ENCODE results near the gene HCFC1R1. TPM values are rescaled to one million over a fixed set of nuclear protein-coding genes. Genes with fewer than 3 reads are reported as not detected.

HCFC1R1 gene
- polyA plus RNA-seq, 10 donors = 68.2 to 157 (median 121) TPM

DNA sequence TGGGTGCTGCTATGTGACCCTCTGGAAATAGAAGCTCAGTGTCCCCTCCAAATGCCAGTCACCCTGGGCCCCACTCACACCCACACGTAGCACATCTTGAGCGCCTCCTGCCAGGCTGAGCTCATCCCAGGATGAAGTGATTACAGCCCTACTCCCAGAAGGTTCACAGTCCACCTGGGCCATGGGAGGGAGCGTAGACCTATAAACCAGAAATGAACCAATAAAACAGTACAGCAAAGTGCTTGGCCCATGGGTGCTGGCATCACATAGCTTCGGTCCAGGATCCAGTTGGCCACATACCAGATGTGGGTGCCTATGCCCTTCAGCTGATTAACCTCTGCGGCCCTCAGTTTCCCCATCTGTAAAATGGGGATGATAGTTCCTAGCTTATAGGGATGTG lies 15.2 kb upstream of the HCFC1R1 start:
- DNase-seq = no peak

DNA sequence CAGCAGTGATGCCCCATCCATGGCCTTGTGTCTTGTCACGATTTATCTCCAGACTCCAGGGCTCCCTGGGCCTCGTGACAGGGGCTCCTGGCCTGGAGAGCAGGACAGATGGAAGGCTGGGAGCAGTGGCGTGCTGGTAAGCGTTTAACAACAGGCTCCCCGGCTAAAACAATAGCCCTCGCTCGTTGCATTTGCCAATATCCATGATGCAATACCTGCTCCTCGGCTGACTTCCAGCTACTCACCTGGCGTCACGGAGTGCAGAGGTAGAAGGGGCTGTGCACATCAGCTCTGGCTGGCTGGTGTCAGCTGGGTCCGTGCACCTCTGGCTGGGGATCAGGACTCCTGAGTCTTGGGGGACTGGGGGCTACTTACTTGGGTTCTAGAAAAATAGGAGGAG lies 14.5 kb upstream of the HCFC1R1 start:
- DNase-seq = no peak

DNA sequence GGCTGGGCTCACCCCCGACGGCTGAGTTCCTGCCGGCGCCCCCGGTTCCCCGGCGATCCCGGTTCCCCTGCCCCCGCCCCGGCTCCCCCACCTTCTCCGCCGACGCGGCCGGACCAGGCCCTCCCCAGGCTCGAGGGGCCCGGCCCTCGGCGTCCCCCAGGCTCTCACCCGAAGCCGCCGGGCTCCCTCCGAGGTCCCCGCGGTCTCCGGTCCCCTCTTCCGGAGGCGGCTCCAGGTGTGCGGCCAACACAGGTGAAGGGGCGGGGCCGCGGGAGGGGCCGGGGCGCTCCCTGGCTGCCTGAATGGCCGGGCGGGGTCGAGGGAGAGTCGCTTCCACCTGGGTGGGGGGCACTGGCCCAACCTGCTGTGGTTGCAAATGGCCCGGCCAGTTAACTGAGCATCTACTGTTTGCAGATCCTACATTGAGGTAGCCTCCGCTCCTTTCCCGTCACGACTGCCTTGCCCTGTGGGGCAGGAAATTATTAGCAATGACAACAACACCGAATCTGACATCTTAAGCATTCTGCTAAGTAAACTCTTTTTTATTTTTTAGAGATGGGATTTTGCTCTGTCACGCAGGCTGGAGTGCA lies 13.1 kb upstream of the HCFC1R1 start, which contains the start of gene BICDL2:
BICDL2 (minus strand) TSS at position 219 of the 590 bp plus-strand sequence. CDS start 1,448 bp downstream, outside the sequence.
- DNase-seq = no peak

DNA sequence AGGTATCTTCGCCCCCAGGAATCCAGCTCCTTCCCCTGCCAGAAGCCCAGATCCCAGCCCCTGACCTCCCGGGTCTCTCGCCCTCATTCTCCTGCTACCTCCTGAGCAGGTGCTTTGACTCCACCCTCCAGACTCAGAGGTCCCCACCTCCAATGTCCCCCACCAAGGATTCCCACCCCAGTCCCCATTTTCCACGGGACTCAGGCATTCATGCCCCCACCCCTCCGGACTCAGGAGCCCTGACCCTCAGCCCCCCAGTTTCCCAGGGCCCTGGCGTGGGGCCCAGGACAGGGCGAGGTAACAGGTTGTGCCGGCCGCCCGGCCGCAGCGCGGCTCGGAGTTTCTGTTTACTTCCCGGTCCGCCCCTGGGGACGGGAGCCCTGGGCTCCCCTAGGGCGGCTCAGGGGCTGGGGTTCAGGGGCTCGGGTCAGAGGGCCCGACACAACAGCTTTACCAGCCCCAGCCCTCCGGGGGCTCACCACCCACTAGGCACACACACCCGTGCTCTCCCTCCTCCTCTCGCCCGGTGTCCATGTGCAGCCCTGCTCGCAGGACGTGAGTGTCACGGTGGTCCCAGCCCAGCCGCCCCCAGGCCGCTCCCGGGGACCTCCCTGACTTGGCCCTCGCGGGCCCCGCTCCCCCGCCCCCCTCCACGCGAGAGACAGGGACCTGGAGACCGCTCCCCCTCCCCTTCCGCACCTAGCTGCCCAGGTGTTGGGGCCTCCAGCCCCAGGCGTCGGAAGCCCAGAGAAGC lies 12.4 kb upstream of the HCFC1R1 start:
- DNase-seq = peak in 1 of 3 donors; percentile 15

DNA sequence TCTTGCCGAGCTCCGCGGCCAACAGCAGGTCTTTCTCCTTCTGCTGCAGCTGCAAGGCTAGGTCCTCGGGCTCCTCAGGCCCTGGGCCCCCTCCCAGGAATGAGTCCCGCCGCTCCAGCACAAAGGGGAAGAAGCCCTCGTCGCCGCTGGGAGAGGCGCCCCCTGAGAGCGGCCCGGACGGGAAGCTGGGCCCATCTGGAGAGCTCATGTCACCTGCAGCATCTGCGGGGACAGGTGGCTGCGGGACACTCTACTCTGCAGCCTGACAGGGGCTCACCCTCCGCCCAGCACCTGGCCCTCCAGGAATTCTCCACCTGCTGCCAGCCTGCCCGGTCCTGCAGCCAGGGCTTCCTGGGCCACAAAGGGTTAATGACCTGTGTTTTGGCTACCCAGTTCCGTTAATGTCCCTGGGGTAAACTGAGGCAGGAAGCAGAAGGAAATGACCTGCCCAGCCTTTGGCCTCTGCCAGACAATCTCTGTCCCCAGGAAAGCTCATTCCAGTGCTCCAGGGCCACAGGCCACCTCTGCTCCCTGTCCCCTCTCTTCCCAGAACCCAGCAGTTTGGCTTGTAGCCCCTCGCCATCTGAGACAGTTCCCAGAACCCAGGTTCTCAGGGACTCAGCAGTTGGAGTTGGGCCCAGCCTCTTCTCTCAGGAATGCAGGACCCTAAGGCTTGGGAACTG lies 11.7 kb upstream of the HCFC1R1 start:
- DNase-seq = peak in 1 of 3 donors; percentile 8

DNA sequence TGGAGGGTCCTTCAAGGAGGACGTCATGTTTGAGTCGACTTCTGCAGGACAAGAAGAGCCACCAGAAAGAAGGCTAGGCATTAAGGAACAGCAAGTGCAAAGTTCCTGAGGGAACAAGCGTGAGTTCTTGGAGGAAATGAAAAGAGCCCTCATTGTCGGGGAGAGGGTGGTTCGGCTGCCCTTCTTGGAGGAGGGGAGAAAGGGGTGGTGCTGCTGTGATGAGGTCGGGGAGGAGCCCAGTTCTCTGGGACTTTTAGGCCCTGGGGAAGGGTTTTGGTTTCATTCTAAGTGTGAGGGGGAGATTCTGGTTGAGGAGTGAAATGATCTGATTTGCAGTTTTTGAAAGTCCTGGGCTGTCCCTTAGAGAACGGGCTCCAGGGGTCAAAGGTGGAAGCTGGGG lies 8.9 kb upstream of the HCFC1R1 start:
- DNase-seq = no peak

DNA sequence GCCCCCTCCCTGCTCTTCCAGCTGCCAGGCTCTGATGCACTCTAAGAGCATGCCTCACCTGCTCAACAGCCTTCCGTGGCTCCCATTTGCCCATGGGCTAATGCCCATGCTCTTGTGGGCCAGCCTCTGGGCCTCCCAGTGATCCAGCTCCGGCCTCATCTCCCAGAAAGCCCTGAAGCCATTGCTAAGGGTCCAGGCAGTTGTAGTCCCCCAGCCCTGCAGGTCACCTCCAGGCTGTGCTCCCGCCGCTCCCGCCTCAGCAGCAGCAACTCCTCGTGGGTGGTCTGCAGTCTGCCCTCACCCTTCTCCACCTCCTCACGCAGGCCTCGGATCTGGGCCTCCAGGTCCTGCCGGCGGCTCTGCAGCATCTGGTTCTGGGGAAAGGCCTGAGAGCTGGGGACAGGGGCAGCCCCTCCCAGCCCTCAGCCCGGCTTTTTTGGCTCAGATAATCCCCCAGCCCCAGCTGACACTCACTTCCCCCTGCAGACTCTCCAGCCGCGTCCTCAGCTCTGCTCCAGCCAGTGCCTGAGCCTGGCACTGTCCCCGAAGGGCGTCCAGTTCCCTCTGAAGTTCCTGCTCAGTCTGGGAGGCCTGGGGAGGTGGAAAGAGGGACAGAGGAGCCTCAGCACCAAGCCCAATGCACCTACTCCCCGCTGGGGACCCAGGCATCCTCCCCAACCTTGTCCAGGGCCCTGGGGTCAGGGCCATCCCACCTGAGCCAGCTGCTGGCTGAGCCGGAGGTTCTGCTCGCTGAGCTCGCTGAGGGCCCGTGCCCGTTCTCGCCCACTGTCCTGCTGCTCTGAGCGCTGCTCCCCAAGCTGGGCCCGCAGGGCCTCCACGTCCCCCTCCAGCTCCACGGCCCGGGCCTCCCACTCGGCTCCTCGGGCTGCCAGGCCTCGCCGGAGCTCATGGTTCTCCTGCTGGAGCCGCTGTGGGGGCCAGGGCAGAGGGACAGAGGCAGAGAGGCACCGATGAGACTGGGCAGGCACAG lies 6.8 kb upstream of the HCFC1R1 start:
- DNase-seq = no peak

DNA sequence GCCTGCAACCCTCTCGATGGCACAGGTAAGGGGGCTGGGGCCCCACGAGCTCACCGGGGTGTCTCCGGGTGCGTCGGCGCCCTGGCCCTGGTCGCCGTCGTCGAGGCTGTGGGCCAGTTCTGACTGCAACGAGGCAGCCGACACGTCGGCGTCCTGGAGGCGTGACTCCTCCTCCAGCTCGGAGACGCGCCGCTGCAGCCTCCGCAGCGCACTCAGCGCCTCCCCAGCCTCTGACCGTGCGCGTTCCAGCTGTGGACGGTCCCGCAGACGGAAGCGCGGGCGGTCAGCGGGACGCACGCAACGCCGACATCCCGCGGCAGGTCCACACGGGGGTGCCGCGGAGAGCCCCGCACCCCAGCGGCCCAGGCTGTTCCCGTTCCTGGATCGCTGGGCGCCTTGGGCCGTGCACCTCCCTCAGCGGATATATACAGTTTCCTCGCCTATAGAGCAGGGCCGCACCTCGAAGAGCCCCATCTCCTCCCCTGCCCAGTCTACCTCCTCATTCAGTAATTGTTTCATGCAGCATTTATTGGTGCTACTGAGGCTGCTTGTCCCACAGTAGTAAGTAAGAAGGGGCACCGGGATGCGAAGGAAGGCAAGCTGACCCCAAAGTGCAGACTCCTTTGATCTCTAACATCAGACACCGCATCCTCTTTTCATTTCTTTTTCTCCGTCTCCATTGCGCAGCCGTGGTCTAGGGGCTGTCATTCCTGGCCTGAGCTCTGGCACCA lies 5.9 kb upstream of the HCFC1R1 start:
- peak in 2 of 3 donors; percentile 36 to 66 for DNase-seq

DNA sequence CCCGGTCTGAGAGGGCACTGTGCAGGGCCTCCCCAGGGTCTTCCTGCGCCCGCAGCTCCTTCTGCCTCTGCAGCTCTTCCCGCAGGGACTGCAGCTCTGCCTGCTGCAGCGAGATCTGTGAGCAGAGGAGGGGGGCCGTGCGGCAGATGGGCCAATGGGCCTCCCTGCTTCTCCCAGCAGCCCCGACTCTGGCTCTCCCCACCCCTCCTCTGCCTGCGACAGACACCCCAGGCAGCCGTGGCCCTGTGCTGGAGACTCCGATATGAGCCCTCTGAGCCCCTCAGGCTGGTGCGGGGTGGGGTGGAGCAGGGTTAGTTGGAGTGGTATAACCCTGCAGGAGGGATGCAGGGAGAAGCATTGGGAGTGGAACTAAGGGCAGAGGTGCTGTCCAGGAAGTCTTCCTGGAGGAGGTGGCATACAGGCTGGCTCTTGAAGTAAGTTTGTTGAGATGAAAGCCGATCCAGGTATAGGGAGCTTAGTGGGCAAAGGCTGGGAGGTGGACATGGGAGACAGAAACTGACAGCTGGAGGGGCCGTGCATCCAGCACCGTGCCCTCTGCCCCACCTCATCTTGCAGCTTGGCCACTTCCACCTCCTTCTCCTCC lies 5.1 kb upstream of the HCFC1R1 start:
- peak in 1 of 3 donors; percentile 37 for DNase-seq

DNA sequence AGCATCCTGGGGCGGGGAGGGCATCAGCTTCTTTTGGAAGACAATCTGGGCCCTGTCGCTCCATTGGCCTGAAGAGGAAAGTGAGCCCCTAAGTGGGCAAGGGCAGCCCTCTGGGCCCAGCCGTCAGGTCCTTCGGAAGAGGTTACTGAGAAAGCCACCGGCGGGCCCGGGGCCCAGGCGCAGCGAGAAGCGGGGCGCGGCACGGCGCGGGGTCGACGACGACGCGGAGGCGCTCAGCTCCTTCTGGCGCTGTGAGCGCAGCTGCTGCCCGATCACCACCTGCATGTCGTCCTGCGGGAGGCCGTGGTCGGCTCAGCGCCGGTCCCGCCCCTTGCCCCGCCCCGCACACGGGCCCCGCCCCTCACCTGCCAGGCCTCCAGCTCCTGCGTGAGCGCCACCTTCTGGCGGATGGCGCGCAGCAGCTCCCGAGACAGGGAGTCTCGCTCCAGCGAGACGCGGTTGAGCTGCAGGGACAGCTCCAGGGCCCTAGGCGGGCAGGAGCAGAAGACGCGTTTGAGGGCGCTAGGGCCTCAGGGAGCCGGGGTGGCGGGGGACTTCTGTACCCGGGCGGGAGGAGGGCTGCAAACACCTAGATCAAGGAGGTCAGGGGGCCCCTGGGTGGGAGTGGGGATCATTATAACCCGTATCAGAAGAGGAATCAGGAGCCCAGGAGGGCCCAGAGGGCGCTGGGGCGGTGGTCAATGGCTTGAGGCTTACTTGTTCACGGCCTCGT lies 4.4 kb upstream of the HCFC1R1 start:
- peak; percentile 67 to 80 (median 76) for DNase-seq

DNA sequence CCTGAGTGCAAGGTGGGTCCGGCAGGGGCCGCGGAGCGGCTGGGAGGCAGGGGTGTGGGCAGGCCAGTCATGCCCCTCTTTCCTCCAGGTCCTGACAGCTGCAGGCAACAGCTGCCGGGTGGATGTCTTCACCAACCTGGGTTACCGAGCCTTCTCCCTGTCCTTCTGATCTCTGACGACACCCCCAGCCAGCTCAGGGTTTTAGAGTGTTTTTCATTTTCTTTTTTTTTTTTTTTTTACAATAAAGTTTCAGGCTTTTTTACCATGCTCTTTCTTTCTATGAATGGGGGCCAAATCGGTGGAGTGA lies 3.7 kb upstream of the HCFC1R1 start:
- DNase-seq = no peak

DNA sequence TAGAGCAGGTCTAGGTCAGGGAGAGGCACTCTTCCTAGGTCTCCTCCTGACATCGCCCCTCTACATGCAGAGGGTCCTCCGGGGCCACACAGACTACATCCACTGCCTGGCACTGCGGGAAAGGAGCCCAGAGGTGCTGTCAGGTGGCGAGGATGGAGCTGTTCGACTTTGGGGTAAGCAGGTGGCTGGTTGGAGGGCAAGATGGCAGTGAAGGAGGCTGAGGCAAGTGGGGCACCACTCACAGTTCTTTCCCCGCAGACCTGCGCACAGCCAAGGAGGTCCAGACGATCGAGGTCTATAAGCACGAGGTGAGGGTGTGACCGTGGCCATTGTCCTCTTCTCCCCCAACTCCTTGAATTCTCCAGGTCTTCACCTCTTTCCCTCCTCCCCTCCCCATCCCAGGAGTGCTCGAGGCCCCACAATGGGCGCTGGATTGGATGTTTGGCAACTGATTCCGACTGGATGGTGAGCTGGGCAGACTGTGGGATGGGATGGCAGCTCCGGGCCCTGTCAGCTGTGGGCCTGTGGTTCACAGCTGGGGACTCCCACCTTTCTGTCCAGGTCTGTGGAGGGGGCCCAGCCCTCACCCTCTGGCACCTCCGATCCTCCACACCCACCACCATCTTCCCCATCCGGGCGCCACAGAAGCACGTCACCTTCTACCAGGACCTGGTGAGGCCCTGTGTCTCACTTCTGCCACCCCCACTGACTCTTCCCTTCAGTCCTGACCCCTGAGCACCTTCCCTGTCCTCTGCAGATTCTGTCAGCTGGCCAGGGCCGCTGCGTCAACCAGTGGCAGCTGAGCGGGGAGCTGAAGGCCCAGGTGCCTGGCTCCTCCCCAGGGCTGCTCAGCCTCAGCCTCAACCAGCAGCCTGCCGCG lies 3.1 kb upstream of the HCFC1R1 start:
- DNase-seq = no peak

DNA sequence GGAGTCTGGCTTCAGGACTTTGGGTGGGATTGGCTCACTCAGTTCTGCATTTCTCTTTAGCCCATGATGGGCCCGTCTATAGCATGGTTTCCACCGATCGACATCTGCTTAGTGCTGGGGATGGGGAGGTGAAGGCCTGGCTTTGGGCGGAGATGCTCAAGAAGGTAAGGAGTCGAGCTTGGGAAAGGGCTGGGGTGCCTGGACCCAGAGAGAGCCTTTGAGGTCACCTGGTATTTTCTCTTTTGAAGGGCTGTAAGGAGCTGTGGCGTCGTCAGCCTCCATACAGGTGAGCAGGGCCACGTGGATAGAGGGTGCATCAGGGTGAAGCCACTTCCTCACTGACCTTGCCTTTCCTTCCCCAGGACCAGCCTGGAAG lies 2.2 kb upstream of the HCFC1R1 start:
- DNase-seq = no peak

DNA sequence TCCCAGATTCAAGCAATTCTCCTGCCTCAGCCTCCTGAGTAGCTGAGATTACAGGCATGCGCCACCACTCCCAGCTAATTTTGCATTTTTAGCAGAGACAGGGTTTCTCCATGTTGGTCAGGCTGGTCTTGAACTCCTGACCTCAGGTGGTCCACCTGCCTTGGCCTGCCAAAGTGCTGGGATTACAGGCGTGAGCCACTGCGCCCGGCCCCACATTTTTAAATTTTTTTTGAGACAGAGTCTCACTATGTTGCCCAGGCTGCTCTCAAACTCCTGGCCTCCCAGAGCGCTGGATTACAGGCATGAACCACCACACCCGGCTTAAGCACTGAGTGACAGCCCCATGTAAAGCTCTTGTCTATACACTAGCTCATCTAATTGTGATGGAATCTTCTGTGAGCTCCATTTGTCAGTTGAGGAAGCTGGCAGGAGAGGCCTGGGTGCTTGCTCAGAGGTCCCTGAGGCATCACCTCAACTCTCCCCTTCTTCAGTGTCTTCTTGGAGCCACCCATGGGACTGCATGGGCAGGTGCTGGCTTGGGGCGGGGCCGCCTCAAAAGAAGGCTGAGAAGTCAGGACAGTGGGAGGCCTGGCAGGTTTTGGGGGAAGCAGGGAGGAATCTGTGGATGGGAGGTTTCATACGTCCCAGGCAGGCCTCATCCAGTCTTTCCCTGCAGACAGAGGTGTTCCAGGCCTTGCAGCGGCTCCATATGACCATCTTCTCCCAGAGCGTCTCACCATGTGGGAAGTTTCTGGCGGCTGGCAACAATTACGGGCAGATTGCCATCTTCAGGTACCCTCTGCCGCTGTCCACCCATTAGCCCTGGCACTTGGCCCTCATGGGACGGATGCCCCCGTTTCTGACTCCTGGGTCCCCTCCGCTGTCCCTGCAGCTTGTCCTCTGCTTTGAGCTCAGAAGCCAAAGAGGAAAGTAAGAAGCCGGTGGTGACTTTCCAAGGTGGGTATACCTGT lies 1.6 kb upstream of the HCFC1R1 start:
- DNase-seq = no peak

DNA sequence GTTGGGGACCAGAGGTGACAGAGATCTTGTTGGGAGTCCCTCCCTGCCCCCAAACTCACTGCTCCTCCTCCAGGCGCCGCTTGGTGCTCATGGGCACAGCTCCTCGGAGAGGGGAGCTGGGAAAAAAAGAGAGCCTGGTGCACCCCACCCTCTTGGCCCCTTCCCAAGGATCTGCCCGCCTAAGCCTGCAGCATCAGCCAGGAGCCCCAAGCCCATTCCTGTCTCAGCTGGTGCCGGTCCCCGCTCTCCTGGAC lies 400 bp downstream of the HCFC1R1 start:
- peak in 2 of 3 donors; percentile 54 to 59 for DNase-seq

DNA sequence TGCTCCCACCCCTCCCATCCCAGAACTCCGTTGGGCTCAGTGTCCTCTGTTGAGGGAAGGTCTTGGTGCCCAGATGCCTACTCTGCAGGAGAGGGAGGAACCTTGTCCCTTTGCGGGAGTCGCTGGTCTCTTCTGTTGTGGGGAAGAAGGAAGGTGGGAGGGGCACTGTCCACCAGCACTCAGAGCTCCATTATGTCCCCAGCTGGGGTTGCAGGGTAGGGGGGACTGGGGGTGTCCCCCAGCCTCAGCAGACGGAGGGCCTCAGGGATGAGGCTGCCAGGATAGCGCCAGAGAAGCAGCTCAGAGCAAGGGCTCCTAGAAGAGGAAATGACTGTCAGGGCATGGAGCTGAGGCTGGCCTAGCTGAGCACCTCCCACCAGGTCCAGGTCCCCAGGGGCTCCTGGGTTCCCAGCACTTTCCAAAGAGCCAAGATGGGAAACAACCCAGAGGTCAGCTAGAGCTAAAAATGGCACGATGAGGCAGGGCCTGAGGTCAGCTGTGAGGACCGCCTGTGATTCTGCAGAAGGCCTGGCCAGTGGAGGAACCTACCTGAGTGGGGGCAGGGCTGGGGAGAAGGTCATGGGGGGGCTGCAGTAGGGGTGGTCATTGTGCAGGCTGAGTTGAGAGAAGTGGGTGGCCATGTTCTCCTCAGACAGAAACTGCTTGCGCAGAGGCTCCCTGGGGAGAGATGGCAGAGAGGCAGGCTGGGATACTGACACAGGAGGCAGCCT lies 893 bp downstream of the HCFC1R1 start:
- peak; percentile 38 to 66 (median 40) for DNase-seq

DNA sequence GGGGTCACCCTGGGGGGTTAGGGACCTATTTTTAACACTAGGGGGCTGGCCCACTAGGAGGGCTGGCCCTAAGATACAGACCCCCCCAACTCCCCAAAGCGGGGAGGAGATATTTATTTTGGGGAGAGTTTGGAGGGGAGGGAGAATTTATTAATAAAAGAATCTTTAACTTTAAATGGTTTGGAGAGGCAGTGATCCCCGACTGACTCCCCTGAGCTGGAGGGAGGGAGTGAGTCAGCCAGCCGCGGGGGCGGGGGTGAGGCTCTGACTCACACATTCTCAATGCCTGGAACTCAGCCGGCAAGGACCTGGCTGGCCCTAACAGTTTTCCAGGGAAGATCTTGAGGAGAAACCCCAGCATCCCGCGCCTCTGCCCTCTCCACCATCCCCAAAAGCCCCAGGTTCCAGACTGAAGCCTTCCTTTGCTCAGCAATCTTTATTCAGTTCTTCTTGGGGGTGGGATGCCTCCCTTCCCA lies 1.5 kb downstream of the HCFC1R1 start:
- DNase-seq = peak; percentile 93 to 95 (median 95)

Data from muscle of back (tissue), 11 donors.